ENCODE data around the gene DNLZ. TPM values are rescaled to one million over a fixed set of nuclear protein-coding genes. Genes with fewer than 3 reads are reported as not detected.

DNLZ gene
- total and polyA plus RNA-seq, 10 of the 15 experiments (the other 5 are each of a cell fraction or from before 2014, with no cell fraction given) = 0.66 to 29.7 (median 14.7) TPM; not detected in 1

GRCh38 chr9:136403538-136403914 lies 40.0 kb upstream of the DNLZ start (continued):
- no peak for TF ChIP-seq FOXM1 (IDR thresholded peaks at IDR 0.05; ENCODE audit: low read depth, low read length)
- 0 out of 2 replicates have a peak, but pooled peaks have one; percentile 21 for TF ChIP-seq MTA2 (IDR thresholded peaks at IDR 0.05; ENCODE audit: low read depth)
- no peak for TF ChIP-seq ZBTB40 (IDR thresholded peaks at IDR 0.05; ENCODE audit: borderline replicate concordance)
- no peak for TF ChIP-seq HSF1 (IDR thresholded peaks at IDR 0.05; ENCODE audit: low read depth, low read length)
- peak; percentile 79 for TF ChIP-seq ZNF687 (IDR thresholded peaks at IDR 0.05)
- peak in 1 of 3 experiments; percentile 16; a peak in 3 of 6 replicates for TF ChIP-seq CTCF (IDR thresholded peaks at IDR 0.05 in 2 of 3, conservative IDR thresholded peaks at IDR 0.05 in 1 of 3; ENCODE audit: control insufficient read depth in 2 of 3, extremely low read depth in 1 of 3, insufficient read depth in 1 of 3, low read depth in 3 of 3, low read length in 3 of 3)
- TF ChIP-seq PBX3 (IDR thresholded peaks at IDR 0.05; ENCODE audit: insufficient replicate concordance, low read depth, low read length) = no peak
- no peak for TF ChIP-seq E2F8 (IDR thresholded peaks at IDR 0.05; ENCODE audit: low read depth, partially characterized antibody)
- peak; percentile 68 for TF ChIP-seq POLR2AphosphoS5 (IDR thresholded peaks at IDR 0.05; ENCODE audit: low read length)
- TF ChIP-seq TBL1XR1 (IDR thresholded peaks at IDR 0.05; ENCODE audit: low read depth, low read length) = no peak
- TF ChIP-seq KLF5 (IDR thresholded peaks at IDR 0.05; ENCODE audit: partially characterized antibody) = no peak
- TF ChIP-seq IKZF2 (IDR thresholded peaks at IDR 0.05) = peak in 1 of 2 experiments; percentile 18; a peak in 1 of 4 replicates
- no peak for TF ChIP-seq ZBED1 (IDR thresholded peaks at IDR 0.05; ENCODE audit: borderline replicate concordance)

Measured in GM12878 (cell line).